Activated B cell treated with CpG ODN at 0.5 μM for 24 hours (primary cell): ENCODE measurements around the gene PIGU. TPM values are rescaled to one million over a fixed set of nuclear protein-coding genes. Genes with fewer than 3 reads are reported as not detected.

ENCODE experiments used
- ATAC-seq: fragments of 200-7000 bp; cut with Tn5 transposase; one replicate; pipeline ENCODE4 v1.10.0; 2021; ENCODE audit warnings: low read depth, mild to moderate bottlenecking, moderate library complexity
- CTCF ChIA-PET: fragments of 350-600 bp; sonication (Branson Sonifier 250); formaldehyde crosslinking; loops from one replicate; lab custom pipeline; 2021; ENCODE audit warnings: antibody characterized with exemption; lab: Charles Lee
- POLR2A ChIA-PET: fragments of 350-600 bp; sonication (Branson Sonifier 250); formaldehyde crosslinking; loops from one replicate; lab custom pipeline; 2021; ENCODE audit warnings: antibody characterized with exemption; lab: Charles Lee
- DNase-seq: peaks from one replicate; pipeline ENCODE4 v3.0.0; 2022
- H3K27ac Mint-ChIP-seq: one replicate; pipeline ENCODE4 v1.8.0; 2020; ENCODE audit warnings: mixed read lengths
- H3K27me3 Mint-ChIP-seq: one replicate; pipeline ENCODE4 v1.8.0; 2021; ENCODE audit warnings: mixed read lengths
- H3K36me3 Mint-ChIP-seq: one replicate; pipeline ENCODE4 v1.8.0; 2021; ENCODE audit warnings: low read depth, mixed read lengths
- H3K4me1 Mint-ChIP-seq: one replicate; pipeline ENCODE4 v1.8.0; 2021; ENCODE audit warnings: mixed read lengths
- H3K4me3 Mint-ChIP-seq: one replicate; pipeline ENCODE4 v1.8.0; 2020; ENCODE audit warnings: mild to moderate bottlenecking, mixed read lengths
- H3K9me3 Mint-ChIP-seq: one replicate; pipeline ENCODE4 v1.8.0; 2020; ENCODE audit warnings: mixed read lengths
- CTCF ChIP-seq: fragments of 200-600 bp; IDR thresholded peaks from one replicate; pipeline ENCODE4 v1.8.0; 2022; ENCODE audit warnings: antibody characterized with exemption, mild to moderate bottlenecking
- intact Hi-C: fragments of 100-400 bp; cut with micrococcal nuclease; formaldehyde crosslinking; loops from one replicate; pipeline ENCODE4 v1.15.1; 2024
- total RNA-seq: library from RNA; stranded (reverse); gene quantifications from 2 replicates; pipeline ENCODE4 v1.2.3, GENCODE V29; 2022

The PIGU gene
- total RNA-seq, 1 donor from 2014 or later = 14.7 TPM

- DNase-seq = no peak
- ChIA-PET POLR2A (no interaction called here), CTCF (interaction anchor here (1.0 kb wide), 1 partner anchor 192 kb away, joined by 3 read pairs; no protein-coding TSS in a partner anchor)
- peaks cover 36% of the 10 kb centered on the region for H3K4me1 Mint-ChIP-seq
- no peaks in the 10 kb centered on the region for H3K27me3 Mint-ChIP-seq
- H3K4me3 Mint-ChIP-seq = no peak overlapping the region
- H3K9me3 Mint-ChIP-seq = peaks cover 5% of the 10 kb centered on the region
- intact Hi-C loops = no loop called here
- H3K36me3 Mint-ChIP-seq = peaks cover 38% of the 10 kb centered on the region
- no peak for ATAC-seq
- H3K27ac Mint-ChIP-seq = no peak overlapping the region
- TF ChIP-seq CTCF = no peak
These were observed 98.4 kb downstream of the PIGU start for GRCh38 chr20:34578521-34578920.

GRCh38 chr20:34578025-34578424 is 98.9 kb downstream of the PIGU start:
- TF ChIP-seq CTCF = no peak
- peaks cover 5% of the 10 kb centered on the region for H3K9me3 Mint-ChIP-seq
- peaks cover 36% of the 10 kb centered on the region for H3K4me1 Mint-ChIP-seq
- H3K27me3 Mint-ChIP-seq = no peaks in the 10 kb centered on the region
- H3K36me3 Mint-ChIP-seq = peaks cover 39% of the 10 kb centered on the region
- DNase-seq = no peak
- ATAC-seq = no peak
- H3K4me3 Mint-ChIP-seq = no peak overlapping the region
- ChIA-PET POLR2A (no interaction called here), CTCF (no interaction called here)
- H3K27ac Mint-ChIP-seq = no peak overlapping the region
- intact Hi-C loops = no loop called here

- no peak overlapping the region for H3K4me3 Mint-ChIP-seq
- H3K27me3 Mint-ChIP-seq = no peaks in the 10 kb centered on the region
- DNase-seq = no peak
- no peak for TF ChIP-seq CTCF
- H3K4me1 Mint-ChIP-seq = peaks cover 36% of the 10 kb centered on the region
- peaks cover 5% of the 10 kb centered on the region for H3K9me3 Mint-ChIP-seq
- intact Hi-C loops = no loop called here
- ATAC-seq = no peak
- CTCF ChIA-PET = no interaction called here
- POLR2A ChIA-PET = no interaction called here
- H3K27ac Mint-ChIP-seq = no peak overlapping the region
- peaks cover 44% of the 10 kb centered on the region for H3K36me3 Mint-ChIP-seq
These were observed 99.8 kb downstream of the PIGU start for GRCh38 chr20:34577061-34577460.

GRCh38 chr20:34575756-34576155 is 101.1 kb downstream of the PIGU start:
- Mint-ChIP-seq H3K4me1 (peaks cover 31% of the 10 kb centered on the region), H3K36me3 (peaks cover 42% of the 10 kb centered on the region), H3K4me3 (no peak overlapping the region), H3K27ac (no peak overlapping the region), H3K9me3 (peaks cover 3% of the 10 kb centered on the region), H3K27me3 (no peaks in the 10 kb centered on the region)
- no peak for TF ChIP-seq CTCF
- intact Hi-C loops = no loop called here
- POLR2A ChIA-PET = no interaction called here
- no peak for ATAC-seq
- no peak for DNase-seq
- CTCF ChIA-PET = no interaction called here

- Mint-ChIP-seq H3K4me1 (peaks cover 27% of the 10 kb centered on the region), H3K27ac (no peak overlapping the region), H3K36me3 (peaks cover 37% of the 10 kb centered on the region), H3K4me3 (no peak overlapping the region), H3K27me3 (no peaks in the 10 kb centered on the region), H3K9me3 (no peaks in the 10 kb centered on the region)
- ChIA-PET CTCF (no interaction called here), POLR2A (no interaction called here)
- intact Hi-C loops = no loop called here
- ATAC-seq (no peak), DNase-seq (no peak)
- TF ChIP-seq CTCF = no peak
These were observed 101.6 kb downstream of the PIGU start for GRCh38 chr20:34575271-34575670.
